Muscle of leg (tissue), 11 donors: ENCODE measurements around the gene FOXD2. TPM values are rescaled to one million over a fixed set of nuclear protein-coding genes. Genes with fewer than 3 reads are reported as not detected.

Experiments used
- DNase-seq: peaks from one replicate; pipeline ENCODE4 v3.0.0; 2013
- H3K27ac ChIP-seq: one replicate; pipeline ENCODE4 v1.5.1; 2013; ENCODE audit warnings: mild to moderate bottlenecking, low read length, control low read depth
- H3K27me3 ChIP-seq: one replicate; pipeline ENCODE4 v1.6.1; 2013; ENCODE audit warnings: low read length; ENCODE audit not compliant: control insufficient read depth, insufficient read depth
- H3K36me3 ChIP-seq: one replicate; pipeline ENCODE4 v1.6.1; 2013; ENCODE audit warnings: low read length; ENCODE audit not compliant: control insufficient read depth, insufficient read depth
- H3K4me1 ChIP-seq: one replicate; pipeline ENCODE4 v1.6.1; 2013; ENCODE audit warnings: low read length; ENCODE audit not compliant: control insufficient read depth, insufficient read depth
- H3K4me3 ChIP-seq: one replicate; pipeline ENCODE4 v1.5.1; 2013; ENCODE audit warnings: low read length, control low read depth
- H3K9me3 ChIP-seq: replicated peaks from 2 replicates; pipeline ENCODE4 v1.6.1; 2013; ENCODE audit warnings: low read depth, low read length; ENCODE audit not compliant: control insufficient read depth
- WGBS: methylation state at CpG from one replicate; pipeline ENCODE4 v1.1.5; 2013; ENCODE audit warnings: missing lambda C conversion rate; ENCODE audit not compliant: insufficient coverage; 5-methylcytosine and 5-hydroxymethylcytosine counted together
- polyA plus RNA-seq, 8 donors: library from polyadenylated mRNA; unstranded; fragments of 120-200 nt; gene quantifications; one replicate each; pipeline versions ENCODE4 v1.2.1 to v1.2.3, GENCODE V29; 2013; ENCODE audit warnings: inconsistent platforms in 1 of 8, low replicate concordance in 1 of 8; ENCODE audit not compliant: insufficient read length in 8 of 8, insufficient read depth in 1 of 8
- total RNA-seq: library from RNA; stranded (reverse); fragments of 120-200 nt; gene quantifications from one replicate; pipeline ENCODE4 v1.2.4, GENCODE V29; 2013

FOXD2 gene
- total and polyA plus RNA-seq, 9 donors: 0.14 to 0.64 (median 0.28) TPM

DNA sequence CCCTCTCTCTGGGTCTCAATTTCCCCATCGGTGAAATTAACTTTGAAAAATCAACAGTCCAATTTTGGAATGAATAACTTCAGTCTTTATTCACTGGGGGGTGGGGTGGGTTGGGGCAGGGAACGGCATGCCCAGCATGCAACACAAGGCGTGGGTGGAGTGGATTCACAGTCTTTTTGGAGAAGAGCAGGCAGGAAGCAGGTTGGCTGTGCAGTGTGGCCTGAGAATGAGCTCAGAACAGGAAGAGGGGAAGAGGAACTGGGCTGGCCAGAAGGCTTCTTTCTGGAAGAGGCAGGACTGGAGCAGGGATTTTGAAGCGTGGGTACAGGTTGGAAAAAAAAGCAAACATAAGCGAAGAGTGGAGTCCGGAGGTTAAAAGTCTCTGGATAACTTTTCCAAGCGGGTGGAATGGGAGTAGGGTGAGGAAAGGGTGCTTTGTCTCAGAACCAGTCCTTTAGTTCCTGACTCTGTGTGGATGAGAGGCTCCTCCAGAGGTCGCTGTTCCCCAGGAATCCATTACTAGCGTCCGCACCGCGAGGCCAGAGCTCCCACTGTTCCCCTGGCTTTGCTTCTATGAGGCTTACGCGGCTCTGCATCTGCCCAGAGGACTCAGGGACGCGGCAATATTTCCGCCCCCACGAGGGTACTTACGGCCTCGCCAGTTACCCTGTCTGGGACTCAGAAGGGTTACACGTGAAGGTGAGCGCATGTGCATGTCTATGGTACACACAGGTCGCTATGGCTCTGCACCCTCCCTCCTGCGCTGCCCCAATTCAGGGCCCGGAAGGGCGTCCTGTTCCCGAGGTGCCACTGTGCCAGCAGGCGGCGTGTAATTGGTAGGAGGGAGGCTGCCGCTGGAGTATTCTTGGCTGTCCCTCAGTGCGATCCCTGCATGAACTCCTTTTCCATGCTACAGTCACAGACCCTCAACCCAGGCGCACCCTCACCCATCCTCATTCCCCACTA, 5.5 kb upstream of the FOXD2 start:
- Histone ChIP-seq H3K4me3 (no peak overlapping the region), H3K4me1 (peaks cover 34% of the 10 kb centered on the region), H3K27ac (no peak overlapping the region), H3K36me3 (no peaks in the 10 kb centered on the region), H3K27me3 (peaks cover 80% of the 10 kb centered on the region), H3K9me3 (no peaks in the 10 kb centered on the region)
- peak; percentile 89 for DNase-seq
- WGBS: 7% methylated on average over 25 of the region's 32 CpGs

DNA sequence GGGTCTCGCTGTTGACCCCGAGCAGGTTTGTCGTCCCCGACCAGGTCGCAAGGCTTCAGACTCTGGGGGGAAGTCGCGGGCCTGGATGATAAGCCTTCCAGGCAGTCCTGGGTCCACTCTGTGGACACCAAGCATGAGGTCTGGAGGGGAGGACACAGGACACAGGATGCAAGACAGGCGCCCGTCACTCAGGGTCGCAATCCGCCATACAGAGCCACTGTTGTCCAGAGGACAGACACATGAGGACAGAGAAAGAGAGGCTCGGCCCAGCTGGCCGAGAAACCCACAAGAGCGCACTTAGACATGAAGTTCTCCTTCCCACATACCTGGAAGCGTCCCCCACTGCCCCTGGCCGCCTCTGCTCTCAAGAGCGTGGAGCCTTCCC, 4.8 kb upstream of the FOXD2 start:
- Histone ChIP-seq H3K27ac (no peak overlapping the region), H3K4me3 (no peak overlapping the region), H3K27me3 (peaks cover 83% of the 10 kb centered on the region), H3K9me3 (no peaks in the 10 kb centered on the region), H3K4me1 (peaks cover 34% of the 10 kb centered on the region), H3K36me3 (no peaks in the 10 kb centered on the region)
- 24% methylated on average over 14 of the region's 17 CpGs for WGBS
- no peak for DNase-seq

DNA sequence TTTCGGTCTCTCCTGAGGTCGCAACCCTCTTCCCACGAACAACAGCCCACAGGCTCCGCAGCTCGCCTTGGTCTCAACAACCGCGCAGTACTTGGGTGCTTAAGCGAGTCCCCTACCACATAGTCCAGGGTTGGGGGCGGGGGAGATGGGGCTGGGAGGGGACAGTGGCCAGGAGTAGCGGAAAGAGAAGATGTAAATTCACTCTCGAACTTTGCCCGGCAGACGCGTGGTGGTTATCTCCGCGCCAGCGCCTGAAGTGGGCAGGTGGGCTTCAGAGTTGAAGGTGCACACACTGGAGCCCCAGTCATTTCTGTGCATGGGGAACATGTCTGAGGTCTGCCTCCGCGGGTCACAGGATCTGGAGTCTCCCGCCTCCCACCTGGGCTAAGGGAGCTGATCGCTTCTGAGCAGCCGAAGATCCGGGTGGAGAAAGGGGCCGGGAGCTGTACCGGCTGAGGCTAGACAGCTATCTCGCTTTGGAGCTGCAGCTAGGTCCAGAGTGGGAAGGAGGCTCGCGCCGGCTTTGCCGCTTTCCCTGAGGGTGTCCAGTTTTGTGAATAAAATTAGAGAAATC, 4.3 kb upstream of the FOXD2 start:
- no peak for DNase-seq
- H3K4me3 ChIP-seq: no peak overlapping the region
- WGBS: 10% methylated on average over 21 of the region's 30 CpGs
- H3K36me3 ChIP-seq: no peaks in the 10 kb centered on the region
- peaks cover 34% of the 10 kb centered on the region for H3K4me1 ChIP-seq
- peaks cover 87% of the 10 kb centered on the region for H3K27me3 ChIP-seq
- no peaks in the 10 kb centered on the region for H3K9me3 ChIP-seq
- H3K27ac ChIP-seq: no peak overlapping the region

DNA sequence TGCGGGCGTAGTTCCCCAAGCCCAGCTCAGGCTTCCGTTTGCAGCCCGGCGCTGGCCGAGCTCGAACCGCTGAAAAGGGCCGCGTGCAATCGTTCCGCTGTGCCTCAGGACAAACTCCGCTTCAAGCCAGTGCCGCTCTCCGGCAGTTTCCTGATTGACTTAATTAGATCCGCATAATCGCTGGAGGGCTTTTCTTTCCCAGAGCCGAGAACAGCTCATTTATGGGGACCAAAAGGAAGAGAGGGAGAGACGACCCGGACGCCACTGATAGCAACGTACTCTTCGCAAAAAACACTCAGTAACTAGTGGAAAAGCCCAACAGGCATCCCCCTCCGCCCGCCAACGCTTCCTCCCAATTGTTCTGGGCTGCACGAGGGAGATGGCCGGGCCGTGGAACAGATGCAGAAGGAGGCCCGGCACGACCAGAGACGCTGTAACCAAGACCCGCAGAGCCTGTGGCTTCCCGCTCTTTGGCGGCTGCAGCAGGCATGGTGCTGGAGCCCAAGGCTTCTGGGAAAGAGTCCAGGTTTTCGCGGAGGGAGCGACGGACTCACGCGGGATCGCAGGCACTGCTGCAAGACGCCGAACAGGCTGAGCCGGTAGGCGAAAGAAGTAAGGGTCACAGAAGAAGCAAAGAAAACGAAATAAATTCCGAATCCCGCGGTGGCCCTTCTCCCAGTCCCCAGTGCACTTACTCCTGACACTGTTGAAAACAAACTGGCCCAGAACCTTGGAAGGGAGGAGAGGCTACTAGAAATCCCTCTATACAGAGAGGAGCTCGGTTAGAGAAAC, 3.6 kb upstream of the FOXD2 start:
- H3K4me3 ChIP-seq: peak overlapping the region; percentile 15
- DNase-seq: peak; percentile 77
- H3K4me1 ChIP-seq: peaks cover 34% of the 10 kb centered on the region
- 2% methylated on average over 43 of the region's 51 CpGs for WGBS
- H3K9me3 ChIP-seq: no peaks in the 10 kb centered on the region
- H3K36me3 ChIP-seq: no peaks in the 10 kb centered on the region
- no peak overlapping the region for H3K27ac ChIP-seq
- H3K27me3 ChIP-seq: peaks cover 89% of the 10 kb centered on the region

DNA sequence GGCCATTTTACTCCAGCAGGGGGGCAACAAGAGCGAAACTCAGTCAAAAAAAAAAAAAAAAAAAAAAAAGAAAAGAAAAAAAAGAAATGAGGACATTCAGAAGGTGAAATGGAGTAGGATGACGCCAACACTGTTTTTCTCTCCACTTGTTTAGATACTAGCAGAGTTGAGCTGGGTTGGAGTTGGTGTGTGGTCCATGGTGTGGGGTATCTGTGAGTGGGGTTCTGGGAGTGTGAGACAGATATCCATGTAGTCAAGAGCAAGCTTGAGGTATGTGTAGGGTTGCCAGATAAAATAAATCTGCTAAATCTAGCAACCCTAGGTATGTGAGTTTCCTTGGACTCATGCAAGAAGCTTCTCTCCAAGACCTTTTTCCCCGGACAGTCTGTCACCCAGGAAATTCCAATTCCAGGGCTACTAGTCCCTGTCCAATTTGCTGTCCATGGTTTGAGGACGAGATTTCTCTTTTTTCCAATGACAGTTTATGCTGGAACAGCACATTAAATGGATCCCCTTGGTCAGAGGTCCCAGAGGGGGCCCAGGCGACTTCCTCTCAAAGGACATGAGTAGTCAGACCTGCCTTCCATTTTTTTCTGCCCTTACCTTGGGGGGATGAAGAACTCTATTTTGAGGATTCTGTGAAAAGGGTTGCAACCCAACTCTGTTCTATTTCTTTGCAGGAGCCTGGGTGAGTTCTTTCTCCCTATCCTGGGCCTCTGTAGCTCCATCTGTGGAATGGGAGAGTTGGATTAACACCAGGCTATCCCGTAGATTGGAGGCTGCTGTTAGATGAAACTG, 2.1 kb upstream of the FOXD2 start:
- Histone ChIP-seq H3K4me3 (no peak overlapping the region), H3K4me1 (peaks cover 34% of the 10 kb centered on the region)

DNA sequence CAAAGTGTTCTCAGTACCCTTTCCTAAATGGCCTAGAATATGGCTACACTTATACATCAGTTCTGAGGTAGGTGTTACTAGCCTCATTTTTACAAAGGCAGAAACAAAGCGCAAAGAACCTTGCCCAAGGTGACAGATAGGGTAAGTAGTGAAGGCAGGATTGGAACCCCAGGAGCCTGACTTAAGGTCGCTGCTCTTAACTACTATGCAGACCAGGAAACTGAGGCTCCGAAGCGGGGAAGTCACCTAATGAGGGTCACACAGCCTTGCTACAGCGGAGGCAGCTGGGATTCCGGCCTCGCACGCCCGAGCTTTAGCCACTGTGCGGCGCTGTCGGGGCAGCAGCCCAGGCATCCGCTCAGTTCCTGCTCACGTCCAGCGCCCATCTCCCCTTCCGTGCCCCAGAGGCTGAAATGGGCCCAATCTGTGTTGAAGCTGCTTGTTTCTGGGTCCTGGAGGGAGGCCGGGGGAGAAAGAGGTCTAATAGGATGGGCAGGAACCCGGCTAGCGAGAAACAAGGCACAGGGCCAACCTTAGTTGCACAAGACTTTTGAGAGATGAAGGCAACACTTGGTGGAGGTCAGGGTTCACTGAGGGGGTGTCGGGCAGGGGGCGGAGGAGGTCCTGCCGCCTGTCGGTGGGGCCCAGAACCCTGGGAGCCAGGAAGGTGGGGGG, 1.4 kb upstream of the FOXD2 start:
- WGBS: 3% methylated on average over 23 of the region's 23 CpGs
- H3K36me3 ChIP-seq: no peaks in the 10 kb centered on the region
- peaks cover 96% of the 10 kb centered on the region for H3K27me3 ChIP-seq
- peak overlapping the region; percentile 66 for H3K4me3 ChIP-seq
- peak; percentile 74 for DNase-seq
- H3K27ac ChIP-seq: no peak overlapping the region
- no peaks in the 10 kb centered on the region for H3K9me3 ChIP-seq
- peaks cover 34% of the 10 kb centered on the region for H3K4me1 ChIP-seq

More for the DNA sequence above, 2.1 kb upstream of the FOXD2 start:
- DNase-seq: no peak
- H3K27ac ChIP-seq: no peak overlapping the region
- H3K9me3 ChIP-seq: no peaks in the 10 kb centered on the region
- no peaks in the 10 kb centered on the region for H3K36me3 ChIP-seq
- H3K27me3 ChIP-seq: peaks cover 96% of the 10 kb centered on the region
- 63% methylated on average over 2 of the region's 6 CpGs for WGBS

DNA sequence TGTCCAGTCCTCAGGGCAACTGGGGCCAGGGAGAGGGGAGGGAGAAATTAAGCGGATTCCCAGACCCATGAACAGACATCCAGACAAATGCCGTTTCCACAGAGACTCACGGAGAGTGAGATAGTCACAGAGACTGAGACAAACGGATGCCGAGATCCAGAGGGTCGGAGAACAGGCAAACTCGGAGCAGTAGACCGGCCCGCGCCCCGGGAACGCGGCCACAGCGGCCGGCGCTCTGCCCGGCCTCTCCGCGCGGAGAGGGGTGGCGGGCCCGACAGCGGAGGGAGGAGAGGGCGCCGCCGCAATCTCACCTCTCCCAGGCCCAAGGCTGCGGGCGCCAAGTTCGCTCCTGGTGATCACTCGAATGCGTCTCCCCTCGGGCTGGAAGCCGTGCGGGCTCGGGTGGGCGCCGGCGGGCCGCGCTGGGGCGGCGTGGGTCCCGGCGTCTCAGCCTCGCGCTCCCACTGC, 831 bp upstream of the FOXD2 start:
- WGBS: under 1% methylated on average over 44 of the region's 46 CpGs
- H3K27ac ChIP-seq: no peak overlapping the region
- peak overlapping the region; percentile 66 for H3K4me3 ChIP-seq
- no peaks in the 10 kb centered on the region for H3K9me3 ChIP-seq
- no peaks in the 10 kb centered on the region for H3K36me3 ChIP-seq
- peak; percentile 56 for DNase-seq
- peaks cover 96% of the 10 kb centered on the region for H3K27me3 ChIP-seq
- H3K4me1 ChIP-seq: peaks cover 31% of the 10 kb centered on the region

DNA sequence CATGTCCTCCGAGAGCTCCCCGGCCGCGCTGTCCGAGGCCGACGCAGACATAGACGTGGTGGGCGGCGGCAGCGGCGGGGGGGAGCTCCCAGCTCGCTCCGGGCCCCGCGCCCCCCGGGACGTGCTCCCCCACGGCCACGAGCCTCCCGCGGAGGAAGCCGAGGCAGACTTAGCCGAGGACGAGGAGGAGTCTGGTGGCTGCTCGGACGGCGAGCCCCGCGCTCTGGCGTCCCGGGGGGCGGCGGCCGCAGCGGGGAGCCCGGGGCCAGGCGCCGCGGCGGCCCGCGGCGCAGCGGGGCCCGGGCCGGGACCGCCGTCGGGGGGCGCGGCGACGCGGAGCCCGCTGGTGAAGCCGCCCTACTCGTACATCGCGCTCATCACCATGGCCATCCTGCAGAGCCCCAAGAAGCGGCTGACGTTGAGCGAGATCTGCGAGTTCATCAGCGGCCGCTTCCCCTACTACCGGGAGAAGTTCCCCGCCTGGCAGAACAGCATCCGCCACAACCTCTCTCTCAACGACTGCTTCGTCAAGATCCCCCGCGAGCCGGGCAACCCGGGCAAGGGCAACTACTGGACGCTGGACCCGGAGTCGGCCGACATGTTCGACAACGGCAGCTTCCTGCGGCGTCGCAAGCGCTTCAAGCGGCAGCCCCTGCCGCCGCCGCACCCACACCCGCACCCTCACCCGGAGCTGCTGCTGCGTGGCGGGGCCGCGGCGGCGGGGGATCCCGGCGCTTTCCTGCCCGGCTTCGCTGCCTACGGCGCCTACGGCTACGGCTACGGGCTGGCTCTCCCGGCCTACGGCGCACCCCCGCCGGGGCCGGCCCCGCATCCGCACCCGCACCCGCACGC, 547 bp downstream of the FOXD2 start:
- Histone ChIP-seq H3K9me3 (no peaks in the 10 kb centered on the region), H3K36me3 (no peaks in the 10 kb centered on the region), H3K4me1 (peaks cover 23% of the 10 kb centered on the region), H3K4me3 (peak overlapping the region; percentile 66), H3K27ac (no peak overlapping the region), H3K27me3 (peaks cover 95% of the 10 kb centered on the region)
- WGBS: 1% methylated on average over 111 of the region's 117 CpGs
- DNase-seq: no peak
